T-cell (primary cell): ENCODE data around the gene CCR5. TPM values are rescaled to one million over a fixed set of nuclear protein-coding genes. Genes with fewer than 3 reads are reported as not detected.

Source experiments
- ATAC-seq, 4 experiments: fragments of 200-7000 bp in 3 of 4; fragments of 150-1000 bp in 1 of 4; cut with Tn5 transposase; replicated peaks in 1 of 4; 1 replicate in 3 of 4; 2 replicates in 1 of 4; pipeline ENCODE4 v1.10.0; 2021; ENCODE audit warnings: moderate library complexity in 3 of 4, mild to moderate bottlenecking in 2 of 4, moderate number of reproducible peaks in 1 of 4
- CTCF ChIA-PET, 2 donors: fragments of 300-600 bp; sonication (Branson Sonifier 250); formaldehyde crosslinking; loops; one replicate each; lab custom pipeline; 2022; ENCODE audit warnings: antibody characterized with exemption in 2 of 2; lab: Charles Lee
- POLR2A ChIA-PET, 2 donors: fragments of 300-600 bp; sonication (Branson Sonifier 250); formaldehyde crosslinking; loops; one replicate each; lab custom pipeline; 2022; ENCODE audit warnings: antibody characterized with exemption in 2 of 2; lab: Charles Lee
- DNase-seq, 35 experiments: peaks; one replicate each; pipeline versions ENCODE4 v3.0.0 to v3.0.0-alpha.2; 2013 to 2023
- H3K27ac ChIP-seq: one replicate; pipeline ENCODE4 v1.5.1; 2013; ENCODE audit warnings: low read length
- H3K27me3 ChIP-seq, 2 experiments: replicated peaks in 1 of 2; 1 replicate in 1 of 2; 2 replicates in 1 of 2; pipeline versions ENCODE4 v1.6.1 to v1.7.0; 2013; ENCODE audit warnings: low read length in 1 of 2, mixed read lengths in 1 of 2; ENCODE audit not compliant: control insufficient read depth in 2 of 2, insufficient read depth in 2 of 2; ENCODE audit errors: extremely low read depth in 1 of 2
- H3K36me3 ChIP-seq, 2 donors: 1 replicate in 1 of 2; 2 replicates in 1 of 2; pipeline versions ENCODE4 v1.6.1 to v1.7.0; 2013; ENCODE audit warnings: low read length in 1 of 2; ENCODE audit not compliant: control insufficient read depth in 2 of 2, insufficient read depth in 1 of 2; ENCODE audit errors: extremely low read depth in 1 of 2
- H3K4me1 ChIP-seq, 2 experiments: 1 replicate in 1 of 2; 2 replicates in 1 of 2; pipeline versions ENCODE4 v1.6.1 to v1.7.0; 2013; ENCODE audit warnings: low read length in 2 of 2, mixed read lengths in 1 of 2; ENCODE audit not compliant: insufficient read depth in 2 of 2, control insufficient read depth in 1 of 2; ENCODE audit errors: extremely low read depth in 1 of 2
- H3K4me3 ChIP-seq, 2 donors: 1 replicate in 1 of 2; 2 replicates in 1 of 2; pipeline versions ENCODE4 v1.5.1 to v1.7.0; 2013; ENCODE audit warnings: mild to moderate bottlenecking in 2 of 2, low read length in 1 of 2, moderate library complexity in 1 of 2; ENCODE audit not compliant: control insufficient read depth in 1 of 2; ENCODE audit errors: extremely low read depth in 1 of 2
- H3K9me3 ChIP-seq: 2 replicates; pipeline ENCODE4 v1.7.0; 2013
- H3K27ac Mint-ChIP-seq, 2 donors: one replicate each; pipeline ENCODE4 v1.8.0; 2020 to 2021; ENCODE audit warnings: mild to moderate bottlenecking in 2 of 2, mixed read lengths in 2 of 2
- H3K27me3 Mint-ChIP-seq, 2 donors: one replicate each; pipeline ENCODE4 v1.8.0; 2021 to 2022; ENCODE audit warnings: mixed read lengths in 2 of 2
- H3K36me3 Mint-ChIP-seq: one replicate; pipeline ENCODE4 v1.8.0; 2021; ENCODE audit warnings: mixed read lengths
- H3K4me1 Mint-ChIP-seq, 3 donors: one replicate each; pipeline ENCODE4 v1.8.0; 2020 to 2022; ENCODE audit warnings: mixed read lengths in 3 of 3, mild to moderate bottlenecking in 1 of 3
- H3K4me3 Mint-ChIP-seq, 3 donors: one replicate each; pipeline ENCODE4 v1.8.0; 2020 to 2022; ENCODE audit warnings: mild to moderate bottlenecking in 3 of 3, mixed read lengths in 3 of 3, moderate library complexity in 3 of 3
- H3K9me3 Mint-ChIP-seq, 3 donors: one replicate each; pipeline ENCODE4 v1.8.0; 2020 to 2022; ENCODE audit warnings: mixed read lengths in 3 of 3
- WGBS: methylation state at CpG from one replicate; pipeline ENCODE4 v1.1.5; 2013; ENCODE audit warnings: missing lambda C conversion rate; ENCODE audit not compliant: insufficient coverage; 5-methylcytosine and 5-hydroxymethylcytosine counted together
- total RNA-seq, 35 experiments: library from RNA in 6 of 35; stranded (reverse) in 6 of 35; fragments of 120-200 nt in 1 of 35; gene quantifications; one replicate each; pipeline versions ENCODE4 v1.2.1 to v1.2.4 and lab custom pipeline; 2013 to 2026

The CCR5 gene
- total RNA-seq, 5 donors from 2014 or later (not counting 1 experiment from before 2014, with no cell fraction given), result 4.0 to 14.6 (median 10.1) TPM

DNA sequence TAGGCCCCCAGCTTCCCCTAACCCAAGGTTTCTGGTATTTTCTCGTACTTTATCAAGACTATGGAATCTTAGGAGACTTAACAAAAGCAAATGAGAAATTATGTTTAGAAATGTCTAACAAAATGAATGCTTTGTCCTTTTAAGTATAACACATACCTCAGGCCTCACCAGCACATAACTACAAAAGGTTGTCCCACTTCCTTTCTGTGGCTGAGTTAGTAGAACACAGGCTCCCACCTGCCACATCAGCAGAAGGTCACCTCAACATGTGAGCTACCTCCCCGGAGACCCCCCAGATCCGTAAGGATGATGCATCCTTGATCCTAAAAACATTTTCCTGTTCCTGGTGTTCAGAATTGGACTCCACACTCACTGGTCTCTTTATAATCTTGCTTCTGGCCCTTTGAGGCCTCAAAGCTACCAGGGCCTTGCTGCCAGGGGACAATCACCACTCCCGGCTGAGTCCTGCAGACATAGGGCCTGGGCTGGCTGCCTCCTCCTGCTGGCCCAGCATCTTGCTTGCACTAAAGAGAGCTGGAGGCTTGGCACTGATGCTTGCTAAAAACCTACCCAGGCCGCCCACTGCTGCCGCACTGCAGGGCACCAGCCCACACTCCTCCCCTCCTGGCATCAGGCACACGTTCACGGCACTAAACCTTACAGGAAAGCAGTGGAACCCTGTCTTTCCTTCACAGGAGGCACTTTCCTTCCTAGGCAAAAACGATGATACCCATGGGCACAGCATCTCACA, 39.2 kb downstream of the CCR5 start:
- DNase-seq, result no peak
- WGBS, result 79% methylated on average over 7 of the region's 9 CpGs
- Mint-ChIP-seq H3K27ac (peak overlapping the region in 1 of 2 donors; percentile 56), H3K36me3 (no peaks in the 10 kb centered on the region), H3K4me3 (no peak overlapping the region), H3K27me3 (no peaks in the 10 kb centered on the region), H3K4me1 (peaks cover 28 to 35% (median 32%) of the 10 kb centered on the region in 3 donors), H3K9me3 (no peaks in the 10 kb centered on the region)
- POLR2A ChIA-PET, result no interaction called here
- Histone ChIP-seq H3K9me3 (no peaks in the 10 kb centered on the region), H3K27me3 (no peaks in the 10 kb centered on the region), H3K4me1 (peaks cover 24 to 26% of the 10 kb centered on the region in 2 experiments), H3K27ac (no peak overlapping the region), H3K4me3 (no peak overlapping the region), H3K36me3 (no peaks in the 10 kb centered on the region)
- CTCF ChIA-PET, result no interaction called here
- no peak for ATAC-seq

DNA sequence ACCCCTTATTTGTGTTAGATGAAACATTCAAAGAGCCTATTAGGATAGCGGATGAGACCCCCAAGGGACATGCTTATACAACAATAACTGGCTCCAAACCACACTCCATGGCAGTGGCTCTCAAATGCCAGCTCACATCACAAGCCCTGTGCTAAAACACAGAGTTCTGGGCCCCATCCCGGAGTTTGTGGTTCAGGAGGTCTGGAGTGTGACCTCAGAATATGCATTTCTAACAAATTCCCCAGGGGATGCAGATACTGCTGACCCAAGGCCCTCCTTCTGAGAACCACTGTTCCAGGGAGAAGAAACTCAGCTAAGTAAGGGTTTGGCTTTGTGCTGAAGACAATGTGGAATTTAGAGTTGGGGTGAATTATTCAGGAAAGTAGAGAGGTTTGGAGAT, 39.9 kb downstream of the CCR5 start:
- Mint-ChIP-seq H3K27ac (no peak overlapping the region), H3K27me3 (no peaks in the 10 kb centered on the region), H3K36me3 (no peaks in the 10 kb centered on the region), H3K9me3 (no peaks in the 10 kb centered on the region), H3K4me1 (peaks cover 29 to 36% (median 33%) of the 10 kb centered on the region in 3 donors), H3K4me3 (no peak overlapping the region)
- Histone ChIP-seq H3K36me3 (no peaks in the 10 kb centered on the region), H3K4me3 (no peak overlapping the region), H3K9me3 (no peaks in the 10 kb centered on the region), H3K27me3 (no peaks in the 10 kb centered on the region), H3K27ac (no peak overlapping the region), H3K4me1 (peaks cover 24 to 26% of the 10 kb centered on the region in 2 experiments)
- ChIA-PET POLR2A (no interaction called here), CTCF (no interaction called here)
- no CpG with 5 or more reads among the region's 2 CpGs for WGBS
- ATAC-seq, result no peak
- DNase-seq, result no peak

DNA sequence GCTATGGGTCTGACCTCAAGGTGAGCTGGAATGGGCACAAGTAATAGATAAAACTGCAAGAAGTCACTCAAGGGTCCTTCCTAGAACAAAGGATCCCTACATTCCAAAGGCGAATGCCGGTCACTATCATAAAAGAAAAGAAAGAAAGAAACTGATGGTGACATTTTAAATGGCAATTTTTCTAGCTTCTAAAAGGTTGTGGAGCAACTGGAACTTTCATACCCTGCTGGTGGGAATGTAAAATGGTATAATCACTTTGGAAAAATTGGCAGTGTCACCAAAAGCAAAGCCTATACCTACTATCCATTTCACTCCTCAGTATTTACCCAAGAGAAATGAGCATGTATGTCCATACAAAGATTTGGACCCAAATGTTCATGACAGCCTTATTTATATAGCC, 40.5 kb downstream of the CCR5 start:
- H3K27ac Mint-ChIP-seq, result peak overlapping the region in 1 of 2 donors; percentile 19
- H3K36me3 Mint-ChIP-seq, result no peaks in the 10 kb centered on the region
- DNase-seq (no peak), ATAC-seq (no peak)
- peaks cover 24 to 26% of the 10 kb centered on the region in 2 experiments for H3K4me1 ChIP-seq
- H3K27me3 Mint-ChIP-seq, result no peaks in the 10 kb centered on the region
- POLR2A ChIA-PET, result no interaction called here
- no CpG with 5 or more reads among the region's 2 CpGs for WGBS
- H3K27ac ChIP-seq, result no peak overlapping the region
- no peak overlapping the region for H3K4me3 ChIP-seq
- H3K9me3 Mint-ChIP-seq, result no peaks in the 10 kb centered on the region
- H3K4me1 Mint-ChIP-seq, result peaks cover 34 to 42% (median 38%) of the 10 kb centered on the region in 3 donors
- H3K9me3 ChIP-seq, result no peaks in the 10 kb centered on the region
- H3K4me3 Mint-ChIP-seq, result no peak overlapping the region
- CTCF ChIA-PET, result no interaction called here
- no peaks in the 10 kb centered on the region for H3K27me3 ChIP-seq
- H3K36me3 ChIP-seq, result no peaks in the 10 kb centered on the region

DNA sequence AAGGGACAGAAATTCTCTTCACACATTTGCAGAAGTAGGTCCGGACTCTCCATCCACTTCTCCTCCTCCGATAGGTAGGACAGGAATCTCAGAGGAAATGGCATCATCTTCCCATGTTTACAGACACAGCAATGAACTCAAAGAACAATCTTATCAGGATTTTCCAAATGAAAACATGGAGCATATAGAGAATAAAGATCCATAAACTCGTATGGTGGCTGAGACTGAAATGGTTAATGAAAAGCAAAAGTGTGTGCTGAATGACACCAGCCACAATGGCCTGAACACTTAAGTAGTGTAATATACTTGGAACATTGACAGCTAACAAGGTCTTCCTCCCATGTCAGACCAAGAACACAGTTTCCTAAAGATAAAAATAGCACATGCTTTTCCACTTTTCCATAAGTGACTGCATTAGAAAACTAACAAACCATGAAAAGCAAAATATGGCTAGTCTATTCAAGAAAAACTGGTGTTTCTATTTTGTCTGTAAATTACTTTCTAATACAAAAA, 42.1 kb downstream of the CCR5 start:
- no CpG with 5 or more reads among the region's 3 CpGs for WGBS
- H3K27ac Mint-ChIP-seq, result no peak overlapping the region

DNA sequence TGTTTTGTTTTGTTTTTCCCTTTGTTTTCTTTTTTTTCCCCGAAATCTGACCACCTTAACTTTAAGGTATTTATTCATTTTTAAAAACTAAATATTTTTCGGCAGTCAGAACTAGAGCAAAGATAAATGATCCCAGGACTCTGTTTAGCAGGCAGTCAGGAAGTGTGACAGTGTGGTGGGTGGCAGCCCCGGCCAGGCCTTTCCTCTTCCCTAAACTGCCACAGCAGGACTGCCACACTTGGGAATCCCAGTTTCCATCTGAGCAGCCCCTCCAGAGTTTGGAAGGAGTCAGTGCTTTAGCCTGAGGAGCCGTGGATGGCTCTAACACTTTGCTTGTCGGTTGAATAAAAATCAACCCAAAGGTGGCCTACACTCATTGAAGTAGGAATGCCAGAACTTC, 43.2 kb downstream of the CCR5 start:
- Mint-ChIP-seq H3K4me3 (no peak overlapping the region), H3K9me3 (no peaks in the 10 kb centered on the region), H3K27me3 (no peaks in the 10 kb centered on the region), H3K4me1 (peaks cover 14 to 29% (median 15%) of the 10 kb centered on the region in 3 donors), H3K36me3 (no peaks in the 10 kb centered on the region), H3K27ac (no peak overlapping the region)
- Histone ChIP-seq H3K4me1 (peaks cover 8 to 10% of the 10 kb centered on the region in 2 experiments), H3K4me3 (no peak overlapping the region), H3K27ac (no peak overlapping the region), H3K36me3 (no peaks in the 10 kb centered on the region), H3K9me3 (no peaks in the 10 kb centered on the region), H3K27me3 (no peaks in the 10 kb centered on the region)
- ChIA-PET CTCF (no interaction called here), POLR2A (no interaction called here)
- ATAC-seq (no peak), DNase-seq (no peak)
- 86% methylated on average over 3 of the region's 5 CpGs for WGBS

More for the DNA sequence above, 42.1 kb downstream of the CCR5 start:
- no peaks in the 10 kb centered on the region for H3K27me3 ChIP-seq
- H3K9me3 ChIP-seq, result no peaks in the 10 kb centered on the region
- peaks cover 10 to 20% of the 10 kb centered on the region in 2 experiments for H3K4me1 ChIP-seq
- ChIA-PET CTCF (no interaction called here), POLR2A (no interaction called here)
- Mint-ChIP-seq H3K4me1 (peaks cover 22 to 35% (median 24%) of the 10 kb centered on the region in 3 donors), H3K4me3 (no peak overlapping the region), H3K36me3 (no peaks in the 10 kb centered on the region), H3K9me3 (no peaks in the 10 kb centered on the region), H3K27me3 (no peaks in the 10 kb centered on the region)
- no peak overlapping the region for H3K27ac ChIP-seq
- H3K4me3 ChIP-seq, result no peak overlapping the region
- no peak for DNase-seq
- no peak for ATAC-seq
- H3K36me3 ChIP-seq, result no peaks in the 10 kb centered on the region

DNA sequence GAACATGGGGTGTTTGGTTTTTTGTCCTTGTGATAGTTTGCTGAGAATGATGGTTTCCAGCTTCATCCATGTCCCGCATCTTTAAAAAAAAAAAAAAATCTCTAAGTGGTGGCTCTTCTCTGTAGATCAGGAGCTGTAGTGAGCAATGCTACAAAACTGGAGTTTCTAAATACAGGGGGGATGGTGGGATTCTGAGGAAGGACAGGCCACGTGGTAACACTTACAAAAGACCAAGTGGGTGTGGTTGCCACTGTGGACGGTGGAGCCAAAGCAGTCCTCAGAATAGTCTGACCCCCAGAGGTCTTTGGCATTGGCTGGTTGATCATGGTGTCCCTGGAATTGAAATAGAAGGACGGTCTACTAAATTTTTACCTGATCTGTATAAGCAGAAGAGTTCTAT, 44.0 kb downstream of the CCR5 start:
- CTCF ChIA-PET, result no interaction called here
- H3K9me3 ChIP-seq, result no peaks in the 10 kb centered on the region
- no peak for ATAC-seq
- no peak for DNase-seq
- Mint-ChIP-seq H3K4me3 (no peak overlapping the region), H3K4me1 (peaks cover 10 to 21% (median 12%) of the 10 kb centered on the region in 3 donors), H3K36me3 (no peaks in the 10 kb centered on the region), H3K27me3 (no peaks in the 10 kb centered on the region), H3K9me3 (no peaks in the 10 kb centered on the region), H3K27ac (no peak overlapping the region)
- H3K27me3 ChIP-seq, result no peaks in the 10 kb centered on the region
- H3K4me3 ChIP-seq, result no peak overlapping the region
- POLR2A ChIA-PET, result interaction anchor here in 1 of 2 donors (0.7 kb wide), 1 partner anchor 457 kb away, joined by 4 read pairs; no protein-coding TSS in a partner anchor
- H3K36me3 ChIP-seq, result no peaks in the 10 kb centered on the region
- H3K27ac ChIP-seq, result no peak overlapping the region
- peaks cover 3 to 5% of the 10 kb centered on the region in 2 experiments for H3K4me1 ChIP-seq
- WGBS, result 14% methylated on average over 1 of the region's 4 CpGs
